Thymus (tissue), 2 donors: ENCODE measurements around the gene LRRC37A. TPM values are rescaled to one million over a fixed set of nuclear protein-coding genes. Genes with fewer than 3 reads are reported as not detected.

Source experiments
- polyA plus RNA-seq: library from polyadenylated mRNA; stranded (reverse); fragments of 200-250 nt; gene quantifications from one replicate; pipeline ENCODE4 v1.2.3, GENCODE V29; 2013
- total RNA-seq: library from RNA; stranded (reverse); fragments of 120-200 nt; gene quantifications from one replicate; pipeline ENCODE4 v1.2.4, GENCODE V29; 2013
- donor health status: healthy.

The LRRC37A gene
- total and polyA plus RNA-seq, 2 donors, result 2.0 to 3.3 TPM

Other genes starting within 250 kb of the LRRC37A start
- 101 TPM for gene KANSL1, start 101.7 kb upstream of the LRRC37A start, total RNA-seq
- 22.3 TPM for gene KANSL1, start 101.7 kb upstream of the LRRC37A start, polyA plus RNA-seq
- 10.6 TPM for gene ARL17B, start 66.6 kb downstream of the LRRC37A start, total RNA-seq
- gene ARL17B, start 66.6 kb downstream of the LRRC37A start, polyA plus RNA-seq, result 10.7 TPM
- 9.6 TPM for gene LRRC37A2, start 217.3 kb downstream of the LRRC37A start, total RNA-seq
- gene LRRC37A2, start 217.3 kb downstream of the LRRC37A start, polyA plus RNA-seq, result 6.4 TPM